ENCODE measurements around the gene ADRB2. TPM values are rescaled to one million over a fixed set of nuclear protein-coding genes. Genes with fewer than 3 reads are reported as not detected.

The ADRB2 gene
- polyA plus RNA-seq, 1 experiment: 0.63 TPM

DNA sequence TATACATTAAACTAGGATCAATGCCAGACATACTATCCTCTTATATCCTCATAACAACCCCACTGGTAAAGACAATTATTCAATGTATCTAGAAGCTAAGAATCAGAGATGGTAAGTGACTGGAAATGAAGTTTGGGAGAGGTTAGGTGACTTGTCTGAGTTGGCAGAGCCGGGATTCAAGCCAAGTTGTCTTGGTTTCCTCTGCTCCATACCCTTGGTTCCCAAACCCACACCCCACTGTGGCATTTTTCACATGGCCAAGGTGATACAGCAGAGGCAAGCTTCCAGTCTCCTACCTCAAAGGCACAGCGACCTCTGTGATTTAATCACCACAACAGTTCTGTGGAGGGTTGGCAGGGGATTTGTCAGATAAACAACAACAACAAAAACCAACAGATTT lies 34.7 kb upstream of the ADRB2 start:
- Histone ChIP-seq H3K4me3 (ENCODE audit: low read depth, low read length) (no peak overlapping the region), H3K9me3 (ENCODE audit: control insufficient read depth, insufficient read depth, low read length) (no peaks in the 10 kb centered on the region), H3K27ac (ENCODE audit: low read depth, low read length) (no peak overlapping the region), H3K27me3 (ENCODE audit: control insufficient read depth, insufficient read depth, low read length) (no peaks in the 10 kb centered on the region)
- POLR2A ChIA-PET: no interaction called here
- TF ChIP-seq, protein P1, sequence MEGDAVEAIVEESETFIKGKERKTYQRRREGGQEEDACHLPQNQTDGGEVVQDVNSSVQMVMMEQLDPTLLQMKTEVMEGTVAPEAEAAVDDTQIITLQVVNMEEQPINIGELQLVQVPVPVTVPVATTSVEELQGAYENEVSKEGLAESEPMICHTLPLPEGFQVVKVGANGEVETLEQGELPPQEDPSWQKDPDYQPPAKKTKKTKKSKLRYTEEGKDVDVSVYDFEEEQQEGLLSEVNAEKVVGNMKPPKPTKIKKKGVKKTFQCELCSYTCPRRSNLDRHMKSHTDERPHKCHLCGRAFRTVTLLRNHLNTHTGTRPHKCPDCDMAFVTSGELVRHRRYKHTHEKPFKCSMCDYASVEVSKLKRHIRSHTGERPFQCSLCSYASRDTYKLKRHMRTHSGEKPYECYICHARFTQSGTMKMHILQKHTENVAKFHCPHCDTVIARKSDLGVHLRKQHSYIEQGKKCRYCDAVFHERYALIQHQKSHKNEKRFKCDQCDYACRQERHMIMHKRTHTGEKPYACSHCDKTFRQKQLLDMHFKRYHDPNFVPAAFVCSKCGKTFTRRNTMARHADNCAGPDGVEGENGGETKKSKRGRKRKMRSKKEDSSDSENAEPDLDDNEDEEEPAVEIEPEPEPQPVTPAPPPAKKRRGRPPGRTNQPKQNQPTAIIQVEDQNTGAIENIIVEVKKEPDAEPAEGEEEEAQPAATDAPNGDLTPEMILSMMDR (IDR thresholded peaks at IDR 0.05; ENCODE audit: low read depth, low read length): no peak
- DNase-seq (ENCODE audit: low read depth, low spot score): no peak
- CTCF ChIA-PET: interaction anchor here (0.9 to 4.8 kb wide), 5 partner anchors 11 to 244 kb away, joined by 3 to 21 read pairs (median 6); no protein-coding TSS in a partner anchor

DNA sequence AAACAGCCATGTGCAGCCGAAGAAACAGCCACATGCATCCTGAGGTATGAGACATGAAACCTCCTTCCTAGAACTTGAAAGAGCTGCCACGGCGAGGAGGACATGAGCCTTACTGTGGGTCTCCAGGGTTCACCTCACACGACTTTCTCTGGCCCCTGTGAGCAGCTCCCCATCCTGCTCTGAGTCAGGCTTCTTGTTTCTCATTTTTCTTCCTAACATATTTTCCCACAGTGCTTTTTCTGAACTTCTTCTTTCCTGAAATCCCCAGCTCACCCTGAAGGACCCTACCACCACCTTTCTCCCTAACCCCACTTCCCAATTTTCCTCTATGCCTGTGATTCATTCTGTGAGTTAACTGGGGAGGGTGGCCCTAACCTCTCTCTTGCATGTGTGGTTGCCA lies 33.7 kb upstream of the ADRB2 start:
- H3K27me3 ChIP-seq (ENCODE audit: control insufficient read depth, insufficient read depth, low read length): no peaks in the 10 kb centered on the region
- ChIA-PET CTCF (interaction anchor here (1.5 to 4.6 kb wide), 2 partner anchors 51 to 243 kb away, joined by 6 to 19 read pairs; no protein-coding TSS in a partner anchor), POLR2A (no interaction called here)
- H3K27ac ChIP-seq (ENCODE audit: low read depth, low read length): no peak overlapping the region
- TF ChIP-seq, protein P1 (IDR thresholded peaks at IDR 0.05; ENCODE audit: low read depth, low read length): no peak
- no peaks in the 10 kb centered on the region for H3K9me3 ChIP-seq (ENCODE audit: control insufficient read depth, insufficient read depth, low read length)
- DNase-seq (ENCODE audit: low read depth, low spot score): no peak
- no peak overlapping the region for H3K4me3 ChIP-seq (ENCODE audit: low read depth, low read length)

DNA sequence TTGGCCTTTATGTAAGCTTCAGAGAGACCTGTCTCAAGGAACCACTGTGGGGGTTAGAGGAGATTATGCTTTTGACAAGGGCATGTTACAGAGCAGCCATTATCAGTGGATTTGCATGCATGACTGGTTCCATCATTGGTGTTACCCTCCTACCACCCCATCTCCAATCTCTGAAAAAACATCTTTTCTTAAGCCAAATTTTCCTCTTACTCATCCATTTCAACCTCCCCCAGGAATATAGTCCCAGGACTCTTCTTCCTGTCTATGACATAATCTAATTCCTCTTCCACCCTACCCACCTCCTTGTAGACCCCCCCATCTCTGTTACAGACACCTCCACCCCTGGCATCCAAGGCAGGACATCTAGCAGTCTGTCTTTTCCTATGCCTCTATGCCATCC lies 33.1 kb upstream of the ADRB2 start:
- Histone ChIP-seq H3K27me3 (ENCODE audit: control insufficient read depth, insufficient read depth, low read length) (no peaks in the 10 kb centered on the region), H3K4me3 (ENCODE audit: low read depth, low read length) (no peak overlapping the region), H3K27ac (ENCODE audit: low read depth, low read length) (no peak overlapping the region), H3K9me3 (ENCODE audit: control insufficient read depth, insufficient read depth, low read length) (no peaks in the 10 kb centered on the region)
- no peak for DNase-seq (ENCODE audit: low read depth, low spot score)
- POLR2A ChIA-PET: no interaction called here
- CTCF ChIA-PET: interaction anchor here (1.0 to 4.6 kb wide), 5 partner anchors 28 to 242 kb away, joined by 3 to 19 read pairs (median 6); no protein-coding TSS in a partner anchor
- TF ChIP-seq, protein P1 (IDR thresholded peaks at IDR 0.05; ENCODE audit: low read depth, low read length): no peak

DNA sequence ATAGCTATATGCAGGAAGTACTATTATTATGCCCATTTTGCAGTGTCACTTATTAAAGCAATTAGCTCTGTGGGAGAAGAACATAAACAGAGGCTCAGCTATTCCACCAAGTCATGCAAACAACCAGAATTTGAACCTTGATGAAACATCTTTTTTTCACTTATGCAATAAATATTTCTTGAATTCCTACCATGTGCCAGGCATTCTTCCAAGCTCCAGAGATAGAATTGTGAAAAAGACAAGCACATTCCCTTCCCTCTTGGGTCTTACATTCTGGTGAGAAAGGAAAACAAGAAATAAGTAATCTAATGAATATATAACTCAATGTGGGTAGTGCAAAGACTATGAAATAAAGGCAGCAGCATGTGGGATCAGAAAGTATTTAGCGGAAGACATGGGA lies 32.1 kb upstream of the ADRB2 start:
- Histone ChIP-seq H3K9me3 (ENCODE audit: control insufficient read depth, insufficient read depth, low read length) (no peaks in the 10 kb centered on the region), H3K27ac (ENCODE audit: low read depth, low read length) (peak overlapping the region; percentile 25), H3K27me3 (ENCODE audit: control insufficient read depth, insufficient read depth, low read length) (no peaks in the 10 kb centered on the region), H3K4me3 (ENCODE audit: low read depth, low read length) (no peak overlapping the region)
- TF ChIP-seq, protein P1 (IDR thresholded peaks at IDR 0.05; ENCODE audit: low read depth, low read length): no peak
- no peak for DNase-seq (ENCODE audit: low read depth, low spot score)
- ChIA-PET CTCF (interaction anchor here (1.0 to 4.6 kb wide), 6 partner anchors 27 to 320 kb away, joined by 3 to 19 read pairs (median 6); no protein-coding TSS in a partner anchor), POLR2A (no interaction called here)

DNA sequence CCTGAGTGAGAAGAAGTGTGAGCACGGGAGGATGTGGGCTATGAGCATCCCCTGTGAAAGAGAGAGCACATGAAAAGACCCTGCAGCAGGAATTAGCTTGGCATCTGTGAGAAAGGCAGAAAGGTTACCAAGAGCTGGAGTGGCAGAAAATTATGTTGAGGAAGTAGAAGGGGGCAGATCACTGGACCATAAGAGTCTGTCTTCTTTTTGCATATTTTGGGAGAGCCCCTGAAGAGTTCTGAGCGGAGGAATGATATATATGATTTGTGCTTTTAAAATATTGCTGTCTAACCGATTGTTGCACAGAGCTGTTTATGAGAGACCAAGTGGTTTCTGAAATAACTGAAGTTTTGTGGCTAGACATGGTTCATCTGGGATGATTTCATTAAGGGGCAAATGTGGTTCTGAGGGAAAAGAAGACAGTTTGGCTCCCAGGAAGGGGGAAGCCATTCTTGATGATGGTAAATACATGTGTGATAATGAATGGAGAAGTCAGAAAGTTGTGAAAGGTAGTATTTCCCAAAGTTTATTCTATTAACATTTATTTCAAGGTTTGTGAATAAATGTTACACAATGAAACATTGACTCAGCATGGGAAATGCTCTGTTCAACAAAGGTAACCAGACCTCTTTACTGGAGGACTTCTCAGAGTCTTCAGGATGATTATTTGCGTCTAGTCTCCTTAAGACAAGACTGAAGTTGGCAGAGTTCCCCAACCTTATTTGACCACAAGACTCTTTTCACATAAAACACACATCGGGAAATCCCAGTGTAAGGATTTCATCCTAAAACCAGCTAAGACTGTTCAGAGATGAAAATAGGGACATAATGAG lies 31.5 kb upstream of the ADRB2 start:
- H3K9me3 ChIP-seq (ENCODE audit: control insufficient read depth, insufficient read depth, low read length): no peaks in the 10 kb centered on the region
- H3K4me3 ChIP-seq (ENCODE audit: low read depth, low read length): no peak overlapping the region
- H3K27me3 ChIP-seq (ENCODE audit: control insufficient read depth, insufficient read depth, low read length): no peaks in the 10 kb centered on the region
- CTCF ChIA-PET: interaction anchor here (0.6 to 4.6 kb wide), 6 partner anchors 26 to 320 kb away, joined by 3 to 19 read pairs (median 6); no protein-coding TSS in a partner anchor
- TF ChIP-seq, protein P1 (IDR thresholded peaks at IDR 0.05; ENCODE audit: low read depth, low read length): no peak
- DNase-seq (ENCODE audit: low read depth, low spot score): peak; percentile 85
- H3K27ac ChIP-seq (ENCODE audit: low read depth, low read length): peak overlapping the region; percentile 25
- POLR2A ChIA-PET: no interaction called here

All from AG04450 (cell line).